Spleen (tissue), 7 donors: ENCODE data around the gene TEX14.

ENCODE experiments used
- POLR2A ChIP-seq, 3 donors: fragments of 450-650 bp; IDR thresholded peaks; one replicate each; pipeline ENCODE4 v1.5.1; 2017; ENCODE audit warnings: antibody characterized with exemption in 3 of 3, mild to moderate bottlenecking in 1 of 3
- POLR2AphosphoS5 ChIP-seq, 3 donors: sonication (generic); formaldehyde crosslinking; IDR thresholded peaks; one replicate each; pipeline ENCODE4 v1.5.1; 2017; ENCODE audit warnings: antibody characterized with exemption in 3 of 3
- TF ChIP-seq, protein P1 (sequence below), 11 experiments: fragments of 200-600 bp in 7 of 11; fragments of 450-650 bp in 4 of 11; sonication (generic) in 4 of 11; IDR thresholded peaks in 8 of 11; conservative IDR thresholded peaks in 3 of 11; 1 replicate in 7 of 11; 2 replicates in 4 of 11; pipeline versions ENCODE4 v1.4.0 to v1.8.0; 2016 to 2021; ENCODE audit warnings: antibody characterized with exemption in 11 of 11, inconsistent platforms in 4 of 11, mild to moderate bottlenecking in 1 of 11
- donor health status: DM: no; HTN: no; CAD: no; lungs with moderate emphysema.
- donor health status: DM: no; HTN: no; CAD: no.
- donor health status: DM: no; HTN: no; CAD: no.

- TF ChIP-seq, protein P1, sequence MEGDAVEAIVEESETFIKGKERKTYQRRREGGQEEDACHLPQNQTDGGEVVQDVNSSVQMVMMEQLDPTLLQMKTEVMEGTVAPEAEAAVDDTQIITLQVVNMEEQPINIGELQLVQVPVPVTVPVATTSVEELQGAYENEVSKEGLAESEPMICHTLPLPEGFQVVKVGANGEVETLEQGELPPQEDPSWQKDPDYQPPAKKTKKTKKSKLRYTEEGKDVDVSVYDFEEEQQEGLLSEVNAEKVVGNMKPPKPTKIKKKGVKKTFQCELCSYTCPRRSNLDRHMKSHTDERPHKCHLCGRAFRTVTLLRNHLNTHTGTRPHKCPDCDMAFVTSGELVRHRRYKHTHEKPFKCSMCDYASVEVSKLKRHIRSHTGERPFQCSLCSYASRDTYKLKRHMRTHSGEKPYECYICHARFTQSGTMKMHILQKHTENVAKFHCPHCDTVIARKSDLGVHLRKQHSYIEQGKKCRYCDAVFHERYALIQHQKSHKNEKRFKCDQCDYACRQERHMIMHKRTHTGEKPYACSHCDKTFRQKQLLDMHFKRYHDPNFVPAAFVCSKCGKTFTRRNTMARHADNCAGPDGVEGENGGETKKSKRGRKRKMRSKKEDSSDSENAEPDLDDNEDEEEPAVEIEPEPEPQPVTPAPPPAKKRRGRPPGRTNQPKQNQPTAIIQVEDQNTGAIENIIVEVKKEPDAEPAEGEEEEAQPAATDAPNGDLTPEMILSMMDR (IDR thresholded peaks at IDR 0.05 in 8 of 11, conservative IDR thresholded peaks at IDR 0.05 in 3 of 11): no peak
- TF ChIP-seq POLR2A (IDR thresholded peaks at IDR 0.05): no peak
- TF ChIP-seq POLR2AphosphoS5 (IDR thresholded peaks at IDR 0.05): no peak
These were observed 73.5 kb downstream of the TEX14 start for GRCh38 chr17:58618336-58618735.
